Type B pancreatic cell (in vitro differentiated cells): ENCODE data around the gene STK11IP. TPM values are rescaled to one million over a fixed set of nuclear protein-coding genes. Genes with fewer than 3 reads are reported as not detected.

Experiments
- DNase-seq: peaks from one replicate; pipeline ENCODE4 v3.0.0; 2021; ENCODE audit warnings: mixed read lengths; ENCODE audit not compliant: unreplicated experiment; ENCODE audit errors: extremely low spot score
- H3K27ac Mint-ChIP-seq: 2 replicates; pipeline ENCODE4 v1.8.0; 2021; ENCODE audit warnings: mild to moderate bottlenecking, mixed read lengths
- H3K27me3 Mint-ChIP-seq: 2 replicates; pipeline ENCODE4 v1.8.0; 2021; ENCODE audit warnings: mixed read lengths
- H3K36me3 Mint-ChIP-seq: 2 replicates; pipeline ENCODE4 v1.8.0; 2021; ENCODE audit warnings: mixed read lengths
- H3K4me1 Mint-ChIP-seq: one replicate; pipeline ENCODE4 v1.8.0; 2021; ENCODE audit warnings: mixed read lengths; ENCODE audit not compliant: unreplicated experiment
- H3K4me3 Mint-ChIP-seq: 2 replicates; pipeline ENCODE4 v1.8.0; 2021; ENCODE audit warnings: mild to moderate bottlenecking, mixed read lengths
- H3K9me3 Mint-ChIP-seq: 2 replicates; pipeline ENCODE4 v1.8.0; 2021; ENCODE audit warnings: mixed read lengths
- CTCF ChIP-seq: fragments of 200-600 bp; sonication (generic); conservative IDR thresholded peaks from 2 replicates; pipeline ENCODE4 v1.5.0; 2021; ENCODE audit warnings: antibody characterized with exemption, mild to moderate bottlenecking
- total RNA-seq: library from RNA; stranded (reverse); gene quantifications from 2 replicates; pipeline ENCODE4 v1.2.1, GENCODE V29; 2021; ENCODE audit warnings: low replicate concordance

Gene STK11IP
- total RNA-seq, 1 donor from 2014 or later: 42.5 TPM

DNA sequence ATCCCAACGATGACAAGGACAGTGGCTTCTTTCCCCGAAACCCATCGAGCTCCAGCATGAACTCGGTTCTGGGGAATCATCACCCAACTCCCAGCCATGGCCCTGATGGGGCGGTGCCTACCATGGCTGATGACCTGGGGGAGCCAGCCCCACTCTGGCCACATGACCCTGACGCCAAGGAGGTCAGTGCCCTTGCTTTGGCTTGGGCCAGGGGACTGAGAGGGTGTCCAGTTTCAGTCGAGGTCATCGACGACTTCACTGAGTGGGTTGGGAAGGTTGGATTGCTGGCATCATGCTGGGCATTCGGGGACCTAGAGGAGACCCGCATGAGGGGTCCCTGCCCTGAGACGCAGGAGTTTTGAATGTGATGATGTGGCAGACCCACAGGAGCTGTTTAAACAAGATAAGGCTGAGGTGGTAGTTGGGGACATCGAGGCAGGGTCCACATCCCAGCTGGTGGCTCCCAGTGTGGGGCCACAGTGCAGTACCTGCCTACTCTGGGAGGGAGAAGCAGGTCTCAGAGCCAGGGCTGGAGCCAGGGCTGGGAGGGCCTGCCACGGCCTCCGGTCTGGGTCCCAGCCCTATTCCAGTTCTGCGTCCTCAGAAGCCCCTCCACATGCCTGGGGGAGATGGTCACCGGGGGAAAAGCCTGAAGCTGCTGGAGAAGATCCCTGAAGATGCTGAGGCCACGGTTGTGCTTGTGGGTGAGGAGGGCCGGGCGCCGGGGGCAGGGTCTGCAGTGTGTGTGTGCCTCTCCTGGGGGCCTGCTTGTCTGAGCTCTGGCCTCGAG lies 35.8 kb downstream of the STK11IP start:
- no peaks in the 10 kb centered on the region for H3K27me3 Mint-ChIP-seq
- DNase-seq: peak; percentile 65

DNA sequence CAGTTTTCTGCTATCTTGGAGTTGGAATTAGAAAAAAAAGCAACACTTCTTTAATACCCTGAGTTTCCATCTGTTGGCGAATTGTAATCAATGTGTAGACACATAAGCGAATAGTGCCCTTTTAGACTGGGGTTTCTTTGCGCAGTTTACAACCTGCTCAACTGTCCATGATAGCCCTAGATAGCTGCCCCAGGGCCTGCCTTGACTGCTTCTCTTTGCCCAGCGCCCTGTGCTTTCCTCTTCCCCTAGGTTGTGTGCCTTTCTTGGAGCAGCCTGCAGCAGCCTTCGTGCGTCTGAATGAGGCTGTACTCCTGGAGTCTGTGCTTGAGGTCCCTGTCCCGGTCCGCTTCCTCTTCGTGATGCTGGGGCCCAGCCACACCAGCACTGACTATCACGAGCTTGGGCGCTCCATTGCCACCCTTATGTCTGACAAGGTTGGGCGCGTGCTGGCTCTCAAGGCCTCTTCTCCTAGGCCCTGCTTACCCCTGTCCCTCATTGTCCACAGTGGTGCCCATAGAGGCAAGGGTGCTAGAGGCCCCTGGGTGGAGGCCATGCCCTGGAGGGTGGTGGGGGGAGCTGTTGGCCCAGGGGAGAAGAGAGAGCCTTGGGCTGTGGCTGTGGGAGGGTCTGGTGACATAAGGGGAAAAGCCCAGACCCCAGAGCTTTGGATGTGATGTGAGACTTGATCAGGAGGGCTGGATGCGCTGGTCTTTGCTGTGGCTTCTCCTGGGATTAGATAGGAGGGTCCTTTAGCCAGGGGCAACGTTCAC lies 36.7 kb downstream of the STK11IP start:
- Mint-ChIP-seq H3K9me3 (no peaks in the 10 kb centered on the region), H3K27ac (no peak overlapping the region), H3K36me3 (peaks cover 10% of the 10 kb centered on the region), H3K27me3 (no peaks in the 10 kb centered on the region), H3K4me1 (no peaks in the 10 kb centered on the region), H3K4me3 (no peak overlapping the region)
- DNase-seq: peak; percentile 56
- TF ChIP-seq CTCF: no peak

More for the DNA sequence above, 35.8 kb downstream of the STK11IP start:
- Mint-ChIP-seq H3K36me3 (peaks cover 10% of the 10 kb centered on the region), H3K4me3 (no peak overlapping the region), H3K4me1 (no peaks in the 10 kb centered on the region), H3K27ac (no peak overlapping the region), H3K9me3 (no peaks in the 10 kb centered on the region)
- TF ChIP-seq CTCF: no peak

- H3K4me1 Mint-ChIP-seq: no peaks in the 10 kb centered on the region
- H3K9me3 Mint-ChIP-seq: no peaks in the 10 kb centered on the region
- H3K36me3 Mint-ChIP-seq: peaks cover 10% of the 10 kb centered on the region
- H3K27ac Mint-ChIP-seq: no peak overlapping the region
- no peak overlapping the region for H3K4me3 Mint-ChIP-seq
- DNase-seq: peak; percentile 60
- no peaks in the 10 kb centered on the region for H3K27me3 Mint-ChIP-seq
- TF ChIP-seq CTCF: no peak
Measured at GRCh38 chr2:219634951-219635751, 37.5 kb downstream of the STK11IP start.

DNA sequence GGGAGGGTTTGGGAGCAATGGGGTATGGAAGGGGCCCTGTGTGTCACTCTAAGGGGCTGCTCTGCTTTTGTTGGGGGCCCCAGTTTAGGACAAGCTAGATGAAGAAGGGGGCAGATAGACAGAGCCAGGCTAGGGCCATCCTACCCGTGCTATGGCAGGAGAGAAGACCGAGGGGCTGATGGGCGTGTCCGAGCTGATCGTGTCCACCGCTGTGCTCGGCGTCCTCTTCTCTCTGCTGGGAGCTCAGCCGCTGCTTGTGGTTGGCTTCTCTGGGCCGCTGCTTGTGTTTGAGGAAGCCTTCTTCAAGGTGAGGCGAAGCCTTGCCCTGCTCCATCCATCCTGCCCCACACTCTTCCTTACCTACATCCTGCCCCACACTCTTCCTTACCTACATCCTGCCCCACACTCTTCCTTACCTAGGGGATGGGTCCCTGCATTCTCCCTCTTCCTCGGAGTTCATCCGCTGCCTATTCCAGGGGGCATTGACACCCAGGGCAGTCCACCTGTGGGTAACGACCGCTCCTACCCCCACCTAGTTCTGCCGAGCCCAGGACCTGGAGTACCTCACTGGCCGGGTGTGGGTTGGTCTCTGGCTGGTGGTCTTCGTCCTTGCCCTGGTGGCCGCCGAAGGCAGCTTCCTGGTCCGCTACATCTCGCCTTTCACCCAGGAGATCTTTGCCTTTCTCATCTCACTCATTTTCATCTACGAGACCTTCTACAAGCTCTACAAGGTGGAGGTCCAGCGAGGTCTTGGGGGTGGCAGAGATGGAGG lies 38.7 kb downstream of the STK11IP start:
- H3K4me1 Mint-ChIP-seq: no peaks in the 10 kb centered on the region
- no peak overlapping the region for H3K27ac Mint-ChIP-seq

More for the DNA sequence above, 38.7 kb downstream of the STK11IP start:
- Mint-ChIP-seq H3K9me3 (no peaks in the 10 kb centered on the region), H3K4me3 (no peak overlapping the region), H3K27me3 (no peaks in the 10 kb centered on the region), H3K36me3 (peaks cover 10% of the 10 kb centered on the region)
- no peak for TF ChIP-seq CTCF
- DNase-seq: peak; percentile 64
